ENCODE results near the gene SAMD1. TPM values are rescaled to one million over a fixed set of nuclear protein-coding genes. Genes with fewer than 3 reads are reported as not detected.

Gene SAMD1
- polyA plus RNA-seq, 2 of the 4 experiments (the other 2 are of a cell fraction): 8.4 to 28.9 TPM

- TF ChIP-seq SREBF2 (IDR thresholded peaks at IDR 0.05) (no peak), ZFP36 (IDR thresholded peaks at IDR 0.05; ENCODE audit: borderline replicate concordance, partially characterized antibody) (no peak), TP53 (CRISPR knock-in tag; IDR thresholded peaks at IDR 0.05) (no peak), FOSL2 (IDR thresholded peaks at IDR 0.05) (no peak), FOSL2 (CRISPR knock-in tag; IDR thresholded peaks at IDR 0.05) (no peak), MAZ (IDR thresholded peaks at IDR 0.05; ENCODE audit: borderline replicate concordance, low read depth, low read length) (no peak), JUN (IDR thresholded peaks at IDR 0.05) (peak in 1 of 2 experiments; percentile 66; a peak in 1 of 5 replicates), CHD4 (IDR thresholded peaks at IDR 0.05; ENCODE audit: borderline replicate concordance) (no peak; the same call in 1 of the 2 replicates), NFE2L2 (conservative IDR thresholded peaks at IDR 0.05; ENCODE audit: low read length) (no peak), ZSCAN20 (CRISPR knock-in tag; IDR thresholded peaks at IDR 0.05) (no peak), POLR2AphosphoS2 (conservative IDR thresholded peaks at IDR 0.05; ENCODE audit: low read length) (no peak), HMGXB4 (CRISPR knock-in tag; IDR thresholded peaks at IDR 0.05; ENCODE audit: borderline replicate concordance) (no peak; the same call in 1 of the 2 replicates), KDM5A (IDR thresholded peaks at IDR 0.05) (no peak)
- TF ChIP-seq, protein P1, sequence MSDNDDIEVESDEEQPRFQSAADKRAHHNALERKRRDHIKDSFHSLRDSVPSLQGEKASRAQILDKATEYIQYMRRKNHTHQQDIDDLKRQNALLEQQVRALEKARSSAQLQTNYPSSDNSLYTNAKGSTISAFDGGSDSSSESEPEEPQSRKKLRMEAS (IDR thresholded peaks at IDR 0.05): peak; percentile 28; the same call in 1 of the 2 replicates
Observed at GRCh38 chr19:14091081-14091812, 696 bp upstream of the SAMD1 start (continued).

DNA sequence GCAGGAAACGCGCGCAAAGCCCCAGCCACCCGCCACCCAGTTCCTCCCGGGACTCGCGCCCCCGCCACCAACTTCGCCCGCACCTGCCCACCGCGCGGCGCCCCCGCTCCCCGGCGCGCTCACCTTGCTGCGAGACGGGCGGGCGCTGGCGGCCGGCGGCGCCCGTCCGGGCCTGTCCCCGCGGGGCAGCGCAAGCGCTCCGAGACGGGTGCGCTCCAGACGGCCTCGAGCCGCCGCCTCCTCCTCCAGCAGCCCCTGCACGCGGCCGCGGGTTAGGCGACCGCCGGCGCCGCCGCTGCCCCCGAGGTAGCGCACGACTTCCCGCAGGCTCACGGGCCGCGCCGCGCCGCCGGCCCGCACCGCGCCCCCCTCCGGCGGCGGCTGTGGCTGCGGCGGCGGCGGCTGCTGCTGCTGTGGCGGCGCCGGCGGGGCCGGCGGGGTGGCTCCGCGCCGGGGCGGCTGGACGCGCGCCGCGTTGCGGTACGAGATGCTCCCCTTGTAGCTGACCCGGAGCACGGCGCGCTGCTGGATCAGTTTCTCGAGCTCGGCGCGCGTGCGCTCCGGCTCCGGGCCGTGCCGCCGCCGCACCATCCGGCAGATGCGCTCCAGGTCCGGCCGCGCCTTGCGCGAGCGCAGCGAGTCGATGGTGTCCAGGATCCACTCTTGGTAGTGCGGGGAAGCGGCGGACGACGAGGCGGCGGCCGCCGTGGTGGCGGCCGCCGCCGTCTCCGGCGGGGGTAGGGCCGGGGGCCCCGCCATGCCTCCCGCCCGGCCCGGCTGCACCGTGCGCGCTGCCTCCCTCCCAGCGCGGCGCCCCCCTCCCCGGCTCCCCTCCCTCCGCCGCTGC, 666 bp downstream of the SAMD1 start:
- ChIA-PET CTCF (interaction anchor here (0.6 to 1.0 kb wide), 5 partner anchors 12 to 112 kb away, joined by 3 to 4 read pairs (median 3); no protein-coding TSS in a partner anchor), POLR2A (interaction anchor here (0.7 kb wide), 1 partner anchor 472 kb away, joined by 3 read pairs; no protein-coding TSS in a partner anchor)
- H3K4me3 ChIP-seq: peak overlapping the region; percentile 87
- peak overlapping the region; percentile 99 for H3K27ac ChIP-seq
- no CpG with 5 or more reads among the region's 142 CpGs for WGBS (ENCODE audit: missing lambda C conversion rate)
- TF ChIP-seq, protein P2, sequence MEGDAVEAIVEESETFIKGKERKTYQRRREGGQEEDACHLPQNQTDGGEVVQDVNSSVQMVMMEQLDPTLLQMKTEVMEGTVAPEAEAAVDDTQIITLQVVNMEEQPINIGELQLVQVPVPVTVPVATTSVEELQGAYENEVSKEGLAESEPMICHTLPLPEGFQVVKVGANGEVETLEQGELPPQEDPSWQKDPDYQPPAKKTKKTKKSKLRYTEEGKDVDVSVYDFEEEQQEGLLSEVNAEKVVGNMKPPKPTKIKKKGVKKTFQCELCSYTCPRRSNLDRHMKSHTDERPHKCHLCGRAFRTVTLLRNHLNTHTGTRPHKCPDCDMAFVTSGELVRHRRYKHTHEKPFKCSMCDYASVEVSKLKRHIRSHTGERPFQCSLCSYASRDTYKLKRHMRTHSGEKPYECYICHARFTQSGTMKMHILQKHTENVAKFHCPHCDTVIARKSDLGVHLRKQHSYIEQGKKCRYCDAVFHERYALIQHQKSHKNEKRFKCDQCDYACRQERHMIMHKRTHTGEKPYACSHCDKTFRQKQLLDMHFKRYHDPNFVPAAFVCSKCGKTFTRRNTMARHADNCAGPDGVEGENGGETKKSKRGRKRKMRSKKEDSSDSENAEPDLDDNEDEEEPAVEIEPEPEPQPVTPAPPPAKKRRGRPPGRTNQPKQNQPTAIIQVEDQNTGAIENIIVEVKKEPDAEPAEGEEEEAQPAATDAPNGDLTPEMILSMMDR (IDR thresholded peaks at IDR 0.05): no peak; the same call in 1 of the 3 replicates
- TF ChIP-seq CEBPB (IDR thresholded peaks at IDR 0.05) (no peak), HOXB5 (CRISPR knock-in tag; IDR thresholded peaks at IDR 0.05) (no peak), CHD4 (IDR thresholded peaks at IDR 0.05; ENCODE audit: borderline replicate concordance) (no peak), CHD2 (IDR thresholded peaks at IDR 0.05; ENCODE audit: low read length, partially characterized antibody) (no peak), TP53 (CRISPR knock-in tag; IDR thresholded peaks at IDR 0.05) (no peak), BHLHE40 (IDR thresholded peaks at IDR 0.05; ENCODE audit: low read depth, low read length) (no peak), HOXB13 (CRISPR knock-in tag; IDR thresholded peaks at IDR 0.05; ENCODE audit: low read depth) (no peak)
- TF ChIP-seq, protein P1 (IDR thresholded peaks at IDR 0.05): no peak
- H3K9me3 ChIP-seq: peaks cover 11% of the 10 kb centered on the region
- 0 out of 3 replicates have a peak, but pooled peaks cover 4% of the 10 kb centered on the region for H3K4me1 ChIP-seq
- peak in 1 of 2 experiments; percentile 69 for DNase-seq (ENCODE audit: low read depth in 1 of 2, low spot score in 1 of 2)
- peak overlapping the region; percentile 76 for H3K4me2 ChIP-seq
- peak; percentile 30 to 54; a peak in 5 of 6 replicates for ATAC-seq
- no peak for FAIRE-seq
